OCI-LY1 (cell line): ENCODE results near the gene GTF3C1.

Experiments used
- EZH2 ChIP-seq: fragments of 200-600 bp; sonication (generic), shearing (Covaris generic); IDR thresholded peaks from 2 replicates; pipeline ENCODE4 v1.8.0; 2017; ENCODE audit warnings: borderline replicate concordance, mixed run types, mild to moderate bottlenecking, antibody characterized with exemption, low read length, moderate library complexity, mixed read lengths
- TF ChIP-seq, protein P1 (sequence below): fragments of 200-600 bp; sonication (generic), shearing (Covaris generic); IDR thresholded peaks from 2 replicates; pipeline ENCODE4 v1.5.1; 2017; ENCODE audit warnings: mild to moderate bottlenecking, antibody characterized with exemption, low read length, moderate library complexity, mixed read lengths

DNA sequence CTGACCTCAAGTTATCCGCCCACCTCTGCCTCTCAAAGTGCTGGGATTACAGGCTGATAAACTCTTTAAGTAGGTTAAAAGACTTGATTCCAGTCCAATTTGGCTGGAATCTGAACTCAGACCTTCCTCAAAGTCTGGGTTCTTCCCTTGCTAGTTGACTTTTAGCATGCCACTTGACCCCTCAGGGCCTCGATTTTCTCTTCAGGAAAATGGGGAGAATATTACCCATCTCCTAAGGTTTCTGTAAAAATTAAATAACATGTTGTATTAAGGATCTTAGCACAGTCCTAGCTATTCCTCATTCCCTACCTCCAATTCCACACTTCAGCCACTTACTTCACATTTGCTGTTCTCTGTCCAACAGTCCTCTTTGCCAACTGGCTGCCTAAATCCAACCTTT lies 1.9 kb downstream of the GTF3C1 start:
- TF ChIP-seq, protein P1, sequence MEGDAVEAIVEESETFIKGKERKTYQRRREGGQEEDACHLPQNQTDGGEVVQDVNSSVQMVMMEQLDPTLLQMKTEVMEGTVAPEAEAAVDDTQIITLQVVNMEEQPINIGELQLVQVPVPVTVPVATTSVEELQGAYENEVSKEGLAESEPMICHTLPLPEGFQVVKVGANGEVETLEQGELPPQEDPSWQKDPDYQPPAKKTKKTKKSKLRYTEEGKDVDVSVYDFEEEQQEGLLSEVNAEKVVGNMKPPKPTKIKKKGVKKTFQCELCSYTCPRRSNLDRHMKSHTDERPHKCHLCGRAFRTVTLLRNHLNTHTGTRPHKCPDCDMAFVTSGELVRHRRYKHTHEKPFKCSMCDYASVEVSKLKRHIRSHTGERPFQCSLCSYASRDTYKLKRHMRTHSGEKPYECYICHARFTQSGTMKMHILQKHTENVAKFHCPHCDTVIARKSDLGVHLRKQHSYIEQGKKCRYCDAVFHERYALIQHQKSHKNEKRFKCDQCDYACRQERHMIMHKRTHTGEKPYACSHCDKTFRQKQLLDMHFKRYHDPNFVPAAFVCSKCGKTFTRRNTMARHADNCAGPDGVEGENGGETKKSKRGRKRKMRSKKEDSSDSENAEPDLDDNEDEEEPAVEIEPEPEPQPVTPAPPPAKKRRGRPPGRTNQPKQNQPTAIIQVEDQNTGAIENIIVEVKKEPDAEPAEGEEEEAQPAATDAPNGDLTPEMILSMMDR: no peak
- no peak for TF ChIP-seq EZH2
